ENCODE measurements around the gene LRIG3. TPM values are rescaled to one million over a fixed set of nuclear protein-coding genes. Genes with fewer than 3 reads are reported as not detected.

Gene LRIG3
- total and polyA plus RNA-seq, 9 of the 15 experiments (the other 6 are each of a cell fraction or from before 2014, with no cell fraction given) = 0.18 TPM; not detected in 8

DNA sequence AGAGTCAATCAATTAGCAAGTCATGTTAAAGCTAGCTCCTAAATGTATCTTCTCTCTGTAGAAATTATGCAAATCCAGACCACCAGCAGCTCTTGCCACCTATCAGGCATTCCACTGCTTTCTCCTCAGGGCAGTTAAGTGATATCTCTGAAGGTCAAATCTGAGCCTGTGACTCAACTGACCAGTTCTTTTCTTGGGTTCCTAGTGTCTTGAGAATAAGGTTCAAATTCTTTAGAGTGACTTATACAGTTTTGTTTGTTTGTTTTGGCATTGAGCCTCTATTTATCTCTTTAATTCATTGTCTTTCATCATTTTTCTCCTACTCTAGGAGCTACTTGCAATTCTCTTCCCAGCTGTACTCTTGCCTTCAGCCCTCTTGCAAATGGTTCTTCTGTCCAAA is 2.5 kb upstream of the LRIG3 start (continued):
- TF ChIP-seq, protein P1, sequence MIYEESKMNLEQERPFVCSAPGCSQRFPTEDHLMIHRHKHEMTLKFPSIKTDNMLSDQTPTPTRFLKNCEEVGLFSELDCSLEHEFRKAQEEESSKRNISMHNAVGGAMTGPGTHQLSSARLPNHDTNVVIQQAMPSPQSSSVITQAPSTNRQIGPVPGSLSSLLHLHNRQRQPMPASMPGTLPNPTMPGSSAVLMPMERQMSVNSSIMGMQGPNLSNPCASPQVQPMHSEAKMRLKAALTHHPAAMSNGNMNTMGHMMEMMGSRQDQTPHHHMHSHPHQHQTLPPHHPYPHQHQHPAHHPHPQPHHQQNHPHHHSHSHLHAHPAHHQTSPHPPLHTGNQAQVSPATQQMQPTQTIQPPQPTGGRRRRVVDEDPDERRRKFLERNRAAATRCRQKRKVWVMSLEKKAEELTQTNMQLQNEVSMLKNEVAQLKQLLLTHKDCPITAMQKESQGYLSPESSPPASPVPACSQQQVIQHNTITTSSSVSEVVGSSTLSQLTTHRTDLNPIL (CRISPR knock-in tag; IDR thresholded peaks at IDR 0.05) = no peak
- no peak for TF ChIP-seq HDAC8 (tag; IDR thresholded peaks at IDR 0.05)

DNA sequence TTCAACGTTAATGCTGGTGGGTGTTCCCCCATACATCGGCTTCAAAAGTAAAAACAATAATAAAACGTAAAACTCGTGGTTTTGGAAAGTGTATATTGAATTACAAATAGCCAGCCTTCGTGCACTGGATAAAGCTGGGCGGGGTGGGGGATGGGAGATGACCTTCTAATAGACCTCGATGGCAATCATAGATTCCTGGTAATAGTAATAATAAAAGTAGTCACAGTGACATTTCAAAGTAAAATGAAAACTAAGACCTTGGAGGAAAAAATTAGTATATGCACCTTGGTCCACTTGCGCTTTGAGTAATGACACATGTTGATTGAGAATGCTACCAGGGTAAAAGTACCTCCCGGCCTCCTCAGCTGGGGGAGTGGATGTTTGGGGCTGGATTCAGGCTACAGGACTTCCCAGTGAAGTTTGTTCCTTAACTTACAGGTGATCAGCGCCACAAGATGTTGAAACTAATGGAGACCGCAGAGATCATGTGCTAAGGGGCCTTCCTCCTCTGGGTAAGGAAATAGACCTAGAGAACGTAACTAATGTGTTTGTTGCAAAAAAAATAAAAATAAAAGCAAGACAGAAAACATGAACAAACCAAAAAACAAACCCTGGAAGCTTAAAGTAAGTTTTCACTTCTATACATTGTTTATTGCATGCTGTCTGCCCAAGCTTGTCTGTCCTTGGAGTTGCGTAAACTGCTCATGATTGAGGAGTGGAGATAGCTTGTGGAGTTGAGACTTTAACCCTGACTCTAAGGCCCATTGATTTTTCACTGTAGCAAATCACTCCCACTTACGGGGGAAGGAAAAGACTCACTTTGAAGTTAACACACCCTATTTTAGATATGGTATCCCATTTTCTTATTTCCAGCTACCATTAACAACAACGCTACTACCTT is 907 bp upstream of the LRIG3 start:
- no peaks in the 10 kb centered on the region for H3K36me3 ChIP-seq (ENCODE audit: control insufficient read depth, insufficient read depth, low read length)
- CTCF ChIA-PET (ENCODE audit: low intra/inter-chr PET ratio) = no interaction called here
- FAIRE-seq (no peak), ATAC-seq (no peak), DNase-seq (ENCODE audit: extremely low read depth in 1 of 4, low spot score in 3 of 4) (no peak)
- 4% methylated on average over 15 of the region's 15 CpGs for WGBS (ENCODE audit: insufficient coverage, low coverage, missing lambda C conversion rate)
- no peak overlapping the region for H3K4me2 ChIP-seq (ENCODE audit: insufficient read depth, low read length)
- no peaks in the 10 kb centered on the region for H3K79me2 ChIP-seq (ENCODE audit: control insufficient read depth, insufficient read depth, low read length)
- H3K9me3 ChIP-seq (replicated peaks; ENCODE audit: control insufficient read depth, insufficient read depth, low read depth, low read length) = no peaks in the 10 kb centered on the region
- BruUV-seq (replicated peaks) = no TSS peak
- H3K4me1 ChIP-seq (replicated peaks in 1 of 2; ENCODE audit: control insufficient read depth in 2 of 2, insufficient read depth in 2 of 2, low read length in 2 of 2) = peaks cover 0 to 11% of the 10 kb centered on the region in 2 experiments; a peak in 1 of 5 replicates
- H3K27ac ChIP-seq (ENCODE audit: extremely low read depth, low read depth, low read length) = no peak overlapping the region
- no peak overlapping the region for H3K4me3 ChIP-seq
- POLR2A ChIA-PET = no interaction called here
- no peak overlapping the region for H2AFZ ChIP-seq (ENCODE audit: low read depth, low read length)
- no peaks in the 10 kb centered on the region for H3K27me3 ChIP-seq (ENCODE audit: control insufficient read depth in 2 of 2, insufficient read depth in 2 of 2, low read length in 2 of 2)
- intact Hi-C loops (cut with micrococcal nuclease) (no loop called here), in situ Hi-C loops (cut with MboI) (no loop called here)
- no peak overlapping the region for H3K9ac ChIP-seq (ENCODE audit: insufficient read depth in 1 of 2, low read depth in 2 of 2, low read length in 2 of 2)
- H4K20me1 ChIP-seq (replicated peaks; ENCODE audit: control insufficient read depth, insufficient read depth, low read length) = no peaks in the 10 kb centered on the region
- no peaks in the 10 kb centered on the region for H3K9me1 ChIP-seq (ENCODE audit: control insufficient read depth, insufficient read depth, low read length)
- no peak for TF ChIP-seq ZNF3 (CRISPR knock-in tag; IDR thresholded peaks at IDR 0.05)

Data from K562 (cell line).